B cell (primary cell): ENCODE measurements around the gene SH3RF3. TPM values are rescaled to one million over a fixed set of nuclear protein-coding genes. Genes with fewer than 3 reads are reported as not detected.

Source experiments
- ATAC-seq: fragments of 200-7000 bp; cut with Tn5 transposase; one replicate; pipeline ENCODE4 v1.10.0; 2021; ENCODE audit warnings: low read depth, mild to moderate bottlenecking, moderate number of reproducible peaks, moderate library complexity
- CTCF ChIA-PET: fragments of 350-600 bp; sonication (Branson Sonifier 250); formaldehyde crosslinking; loops from one replicate; lab custom pipeline; 2021; ENCODE audit warnings: antibody characterized with exemption, inconsistent platforms; lab: Charles Lee
- POLR2A ChIA-PET: fragments of 350-600 bp; sonication (Branson Sonifier 250); formaldehyde crosslinking; loops from one replicate; lab custom pipeline; 2021; ENCODE audit warnings: antibody characterized with exemption; lab: Charles Lee
- DNase-seq: peaks from one replicate; pipeline ENCODE4 v3.0.0; 2013
- H2AFZ ChIP-seq: 2 replicates; pipeline ENCODE4 v1.6.1; 2012; ENCODE audit warnings: mild to moderate bottlenecking, low read depth, low read length; ENCODE audit not compliant: insufficient read depth, poor library complexity, severe bottlenecking
- H3K27ac ChIP-seq, 2 donors: 1 replicate in 1 of 2; 2 replicates in 1 of 2; pipeline ENCODE4 v1.5.1; 2012 to 2013; ENCODE audit warnings: low read length in 2 of 2, mild to moderate bottlenecking in 2 of 2, moderate library complexity in 1 of 2
- H3K27me3 ChIP-seq, 4 experiments: fragments of 200-600 bp in 1 of 4; sonication (generic) in 1 of 4; replicated peaks in 1 of 4; 1 replicate in 2 of 4; 2 replicates in 2 of 4; pipeline versions ENCODE4 v1.6.1 to v1.7.0; 2013 to 2016; ENCODE audit warnings: low read length in 3 of 4, mild to moderate bottlenecking in 2 of 4, mixed read lengths in 1 of 4, moderate library complexity in 1 of 4; ENCODE audit not compliant: insufficient read depth in 4 of 4, control insufficient read depth in 3 of 4; ENCODE audit errors: control extremely low read depth in 1 of 4
- H3K36me3 ChIP-seq, 2 experiments: replicated peaks in 1 of 2; 1 replicate in 1 of 2; 2 replicates in 1 of 2; pipeline versions ENCODE4 v1.6.1 to v1.7.1; 2013; ENCODE audit warnings: low read length in 1 of 2; ENCODE audit not compliant: insufficient read depth in 2 of 2, control insufficient read depth in 1 of 2; ENCODE audit errors: control extremely low read depth in 1 of 2, extremely low read depth in 1 of 2
- H3K4me1 ChIP-seq, 2 donors: fragments of 200-600 bp in 1 of 2; sonication (generic) in 1 of 2; 1 replicate in 1 of 2; 2 replicates in 1 of 2; pipeline versions ENCODE4 v1.5.1 to v1.6.1; 2013 to 2017; ENCODE audit warnings: low read length in 2 of 2; ENCODE audit not compliant: control insufficient read depth in 2 of 2, insufficient read depth in 2 of 2
- H3K4me2 ChIP-seq: replicated peaks from 2 replicates; pipeline ENCODE3; 2012; ENCODE audit warnings: mild to moderate bottlenecking, low read depth, low read length; ENCODE audit not compliant: poor library complexity, severe bottlenecking
- H3K4me3 ChIP-seq, 5 experiments: fragments of 200-600 bp in 1 of 5; sonication (generic) in 1 of 5; 1 replicate in 3 of 5; 2 replicates in 2 of 5; pipeline versions ENCODE4 v1.5.1 to v1.7.0; 2011 to 2016; ENCODE audit warnings: low read length in 4 of 5, mild to moderate bottlenecking in 4 of 5, low read depth in 2 of 5, control low read depth in 1 of 5, moderate library complexity in 1 of 5; ENCODE audit not compliant: insufficient read depth in 1 of 5; ENCODE audit errors: control extremely low read depth in 1 of 5, extremely low read depth in 1 of 5
- H3K79me2 ChIP-seq: fragments of 200-600 bp; sonication (generic); one replicate; pipeline ENCODE4 v1.6.0; 2016; ENCODE audit warnings: low read length; ENCODE audit not compliant: control insufficient read depth, insufficient read depth
- H3K9ac ChIP-seq: fragments of 200-600 bp; sonication (generic); 2 replicates; pipeline ENCODE4 v1.6.1; 2017; ENCODE audit warnings: mild to moderate bottlenecking, low read length, moderate library complexity
- H3K9me3 ChIP-seq, 3 donors: one replicate each; pipeline versions ENCODE4 v1.6.1 to v1.7.1; 2013; ENCODE audit warnings: low read length in 2 of 3; ENCODE audit not compliant: control insufficient read depth in 2 of 3, insufficient read depth in 1 of 3; ENCODE audit errors: control extremely low read depth in 1 of 3
- H4K20me1 ChIP-seq: 2 replicates; pipeline ENCODE4 v1.6.0; 2012; ENCODE audit warnings: mild to moderate bottlenecking, low read length; ENCODE audit not compliant: insufficient read depth, control insufficient read depth, poor library complexity, severe bottlenecking
- H3K27ac Mint-ChIP-seq: one replicate; pipeline ENCODE4 v1.8.0; 2021; ENCODE audit warnings: mixed read lengths
- H3K27me3 Mint-ChIP-seq: one replicate; pipeline ENCODE4 v1.8.0; 2021; ENCODE audit warnings: mixed read lengths
- H3K4me1 Mint-ChIP-seq: one replicate; pipeline ENCODE4 v1.8.0; 2021; ENCODE audit warnings: mixed read lengths
- H3K4me3 Mint-ChIP-seq: one replicate; pipeline ENCODE4 v1.8.0; 2021; ENCODE audit warnings: mixed read lengths
- H3K9me3 Mint-ChIP-seq: one replicate; pipeline ENCODE4 v1.8.0; 2022; ENCODE audit warnings: mixed read lengths; ENCODE audit not compliant: insufficient read depth
- CTCF ChIP-seq: fragments of 200-600 bp; IDR thresholded peaks from one replicate; pipeline ENCODE4 v1.8.0; 2022; ENCODE audit warnings: antibody characterized with exemption, mild to moderate bottlenecking
- EZH2 ChIP-seq: IDR thresholded peaks from 2 replicates; pipeline ENCODE4 v1.6.1; 2012; ENCODE audit warnings: borderline replicate concordance, low read depth, mild to moderate bottlenecking, moderate library complexity, low read length; ENCODE audit not compliant: insufficient read depth, poor library complexity, severe bottlenecking
- WGBS: methylation state at CpG from one replicate; pipeline ENCODE4 v1.1.5; 2013; ENCODE audit warnings: missing lambda C conversion rate; ENCODE audit not compliant: insufficient coverage; 5-methylcytosine and 5-hydroxymethylcytosine counted together
- intact Hi-C: fragments of 100-400 bp; cut with micrococcal nuclease; formaldehyde crosslinking; loops from one replicate; pipeline ENCODE4 v1.10.0; 2022
- polyA plus RNA-seq: library from polyadenylated mRNA; depleted of rRNA; stranded (reverse); fragments of >200 nt; gene quantifications from 2 replicates; pipeline ENCODE4 v1.2.3, GENCODE V29; 2012
- total RNA-seq, 2 donors: library from RNA; stranded (reverse); fragments of 120-200 nt in 1 of 2; gene quantifications; 1 replicate in 1 of 2; 2 replicates in 1 of 2; pipeline versions ENCODE4 v1.2.3 to v1.2.4, GENCODE V29; 2013 to 2022

Gene SH3RF3
- total and polyA plus RNA-seq, 2 donors (not counting 1 experiment from before 2014, with no cell fraction given) = 0.07 to 1.2 TPM

GRCh38 chr2:109131777-109132176, 2.8 kb downstream of the SH3RF3 start:
- no peak overlapping the region for H3K27ac Mint-ChIP-seq
- no peaks in the 10 kb centered on the region for H3K79me2 ChIP-seq
- H3K27me3 Mint-ChIP-seq = peaks cover 22% of the 10 kb centered on the region
- ChIA-PET CTCF (interaction anchor here (1.7 to 9.0 kb wide), 2 partner anchors 348 to 377 kb away, joined by 3 to 106 read pairs; no protein-coding TSS in a partner anchor), POLR2A (no interaction called here)
- no peak overlapping the region for H3K9ac ChIP-seq
- no peak overlapping the region for H2AFZ ChIP-seq
- intact Hi-C loops = loop anchor here (10.0 kb wide), 1 partner anchor 123 kb away; no protein-coding TSS in a partner anchor
- ATAC-seq (no peak), DNase-seq (no peak)
- no peaks in the 10 kb centered on the region for H4K20me1 ChIP-seq
- H3K9me3 Mint-ChIP-seq = no peaks in the 10 kb centered on the region
- peaks cover 25% of the 10 kb centered on the region for H3K4me1 Mint-ChIP-seq
- H3K9me3 ChIP-seq = no peaks in the 10 kb centered on the region
- H3K36me3 ChIP-seq = no peaks in the 10 kb centered on the region
- no peak overlapping the region for H3K27ac ChIP-seq
- H3K4me2 ChIP-seq = no peak overlapping the region
- H3K27me3 ChIP-seq = peaks cover 0 to 16% (median 2%) of the 10 kb centered on the region in 4 experiments
- TF ChIP-seq CTCF = no peak
- no peak for TF ChIP-seq EZH2
- peaks cover 10 to 17% of the 10 kb centered on the region in 2 donors for H3K4me1 ChIP-seq
- H3K4me3 ChIP-seq = no peak overlapping the region
- no peak overlapping the region for H3K4me3 Mint-ChIP-seq
- WGBS = no CpG with 5 or more reads among the region's 4 CpGs

- Mint-ChIP-seq H3K9me3 (no peaks in the 10 kb centered on the region), H3K27ac (no peak overlapping the region), H3K4me3 (no peak overlapping the region), H3K4me1 (peaks cover 25% of the 10 kb centered on the region), H3K27me3 (peaks cover 18% of the 10 kb centered on the region)
- Histone ChIP-seq H4K20me1 (no peaks in the 10 kb centered on the region), H3K9ac (no peak overlapping the region), H3K36me3 (no peaks in the 10 kb centered on the region), H3K4me2 (no peak overlapping the region), H3K79me2 (no peaks in the 10 kb centered on the region), H2AFZ (no peak overlapping the region), H3K27ac (no peak overlapping the region), H3K4me3 (no peak overlapping the region), H3K4me1 (peaks cover 10 to 17% of the 10 kb centered on the region in 2 donors), H3K9me3 (no peaks in the 10 kb centered on the region), H3K27me3 (peaks cover 0 to 16% (median 0%) of the 10 kb centered on the region in 4 experiments)
- intact Hi-C loops = loop anchor here (10.0 kb wide), 1 partner anchor 122 kb away; no protein-coding TSS in a partner anchor
- no peak for DNase-seq
- TF ChIP-seq CTCF (no peak), EZH2 (no peak)
- ChIA-PET POLR2A (no interaction called here), CTCF (interaction anchor here (9.0 kb wide), 1 partner anchor 376 kb away, joined by 106 read pairs; no protein-coding TSS in a partner anchor)
- ATAC-seq = no peak
Measured at GRCh38 chr2:109132626-109133025, 3.6 kb downstream of the SH3RF3 start.
